ENCODE data around the gene PRKN. TPM values are rescaled to one million over a fixed set of nuclear protein-coding genes. Genes with fewer than 3 reads are reported as not detected.

PRKN gene
- total and polyA plus RNA-seq, 10 donors = 0.23 to 14.1 (median 7.0) TPM

- 49 to 70% (median 62%) methylated on average over 7 of the region's 7 CpGs for WGBS, 5 donors
- H3K4me3 ChIP-seq = no peak overlapping the region
- intact Hi-C loops (cut with DNase I; ENCODE audit: low total_unique reads) = no loop called here
Measured at GRCh38 chr6:162416831-162417537, 310.6 kb downstream of the PRKN start.

GRCh38 chr6:162416307-162416706, 311.3 kb downstream of the PRKN start:
- no peak overlapping the region for H3K27ac ChIP-seq
- no peak for DNase-seq
- no peaks in the 10 kb centered on the region for H3K27me3 ChIP-seq (replicated peaks in 1 of 7)
- 63 to 75% (median 74%) methylated on average over 2 of the region's 2 CpGs for WGBS, 5 donors
- no peaks in the 10 kb centered on the region for H3K36me3 ChIP-seq
- H3K4me1 ChIP-seq = no peaks in the 10 kb centered on the region
- H3K9me3 ChIP-seq = no peaks in the 10 kb centered on the region
- TF ChIP-seq CTCF (IDR thresholded peaks at IDR 0.05 in 8 of 11, conservative IDR thresholded peaks at IDR 0.05 in 3 of 11) (no peak), POLR2AphosphoS5 (IDR thresholded peaks at IDR 0.05) (no peak), POLR2A (IDR thresholded peaks at IDR 0.05) (no peak)
- intact Hi-C loops (cut with DNase I; ENCODE audit: low total_unique reads) = no loop called here
- no peak overlapping the region for H3K4me3 ChIP-seq

More at GRCh38 chr6:162416831-162417537, 310.6 kb downstream of the PRKN start:
- peak in 3 of 11 experiments; percentile 13 to 20 (median 16) for TF ChIP-seq CTCF (IDR thresholded peaks at IDR 0.05 in 8 of 11, conservative IDR thresholded peaks at IDR 0.05 in 3 of 11)
- TF ChIP-seq POLR2AphosphoS5 (IDR thresholded peaks at IDR 0.05) = peak in 1 of 3 donors; percentile 30
- TF ChIP-seq POLR2A (IDR thresholded peaks at IDR 0.05) = no peak
- H3K36me3 ChIP-seq = no peaks in the 10 kb centered on the region
- H3K9me3 ChIP-seq = no peaks in the 10 kb centered on the region
- H3K4me1 ChIP-seq = no peaks in the 10 kb centered on the region
- DNase-seq = no peak
- peak overlapping the region in 1 of 8 donors; percentile 30 for H3K27ac ChIP-seq
- no peaks in the 10 kb centered on the region for H3K27me3 ChIP-seq (replicated peaks in 1 of 7)

GRCh38 chr6:162409741-162410691, 317.6 kb downstream of the PRKN start:
- Histone ChIP-seq H3K36me3 (no peaks in the 10 kb centered on the region), H3K9me3 (peaks cover 0 to 7% (median 0%) of the 10 kb centered on the region in 8 donors), H3K4me3 (no peak overlapping the region), H3K27ac (no peak overlapping the region), H3K4me1 (no peaks in the 10 kb centered on the region), H3K27me3 (replicated peaks in 1 of 7) (no peaks in the 10 kb centered on the region)
- no peak for DNase-seq
- no peak for TF ChIP-seq POLR2AphosphoS5 (IDR thresholded peaks at IDR 0.05)
- TF ChIP-seq POLR2A (IDR thresholded peaks at IDR 0.05) = no peak
- no peak for TF ChIP-seq CTCF (IDR thresholded peaks at IDR 0.05 in 8 of 11, conservative IDR thresholded peaks at IDR 0.05 in 3 of 11)
- 62 to 68% (median 64%) methylated on average over 8 of the region's 8 CpGs for WGBS, 5 donors
- intact Hi-C loops (cut with DNase I; ENCODE audit: low total_unique reads) = no loop called here
